T47D (cell line): ENCODE results near the gene MROH7.
"Not testable (repeated sequence)": the region's sequence is repeated elsewhere in the genome, so short reads cannot be mapped to it uniquely, and the experiment has no call there.

Experiments
- DNase-seq, 2 experiments: peaks; one replicate each; pipeline versions ENCODE4 v3.0.0 to v3.0.0-alpha.2; 2011 to 2012; ENCODE audit warnings: low read depth in 1 of 2, low spot score in 1 of 2
- JUND ChIP-seq: IDR thresholded peaks from 2 replicates; pipeline ENCODE4 v1.6.1; 2012; ENCODE audit warnings: low read depth
- in situ Hi-C: cut with HindIII; loops from 2 replicates; pipeline ENCODE4 v1.10.0; 2016; ENCODE audit warnings: low sequenced_read_pairs, low pct_unique_long_range_greater_than_20kb

Gene MROH7

DNA sequence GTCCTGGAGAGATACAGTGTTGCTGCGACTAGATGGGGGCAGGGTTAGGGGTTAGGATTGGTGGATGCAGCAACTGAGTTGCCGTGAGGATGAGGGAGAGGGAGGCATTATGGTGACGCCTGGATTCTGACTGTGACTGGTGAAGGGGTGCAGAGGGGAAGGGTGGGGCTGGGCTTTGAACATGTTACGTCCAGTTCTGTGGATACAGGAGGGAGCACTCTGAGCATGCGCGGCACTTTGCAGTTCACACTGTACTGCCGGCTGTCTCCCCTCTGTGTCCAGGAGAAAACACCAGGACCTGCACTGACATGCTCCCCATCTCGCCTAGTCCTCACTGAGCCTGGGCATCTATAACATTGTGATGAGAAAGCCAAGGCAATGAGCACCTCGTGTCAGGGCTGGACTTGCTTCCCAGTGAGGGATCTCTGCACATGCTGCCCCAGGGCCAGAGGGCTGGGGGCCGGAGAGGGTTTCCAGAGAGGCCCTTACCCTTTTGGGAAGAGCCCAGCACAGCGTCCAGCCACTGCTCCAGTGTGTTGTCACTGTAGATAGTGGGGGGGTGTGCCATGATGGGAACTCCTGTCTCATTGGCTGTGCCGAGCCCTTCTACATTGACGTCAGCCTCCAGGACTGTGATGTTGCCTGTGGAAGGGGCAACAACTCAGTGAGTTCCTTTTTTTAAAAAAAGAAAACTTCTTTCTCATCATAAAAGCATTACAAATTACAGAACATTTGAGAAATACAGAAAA lies 25.9 kb upstream of the MROH7 start:
- in situ Hi-C loops: no loop called here
- no peak for TF ChIP-seq JUND
- no peak for DNase-seq

DNA sequence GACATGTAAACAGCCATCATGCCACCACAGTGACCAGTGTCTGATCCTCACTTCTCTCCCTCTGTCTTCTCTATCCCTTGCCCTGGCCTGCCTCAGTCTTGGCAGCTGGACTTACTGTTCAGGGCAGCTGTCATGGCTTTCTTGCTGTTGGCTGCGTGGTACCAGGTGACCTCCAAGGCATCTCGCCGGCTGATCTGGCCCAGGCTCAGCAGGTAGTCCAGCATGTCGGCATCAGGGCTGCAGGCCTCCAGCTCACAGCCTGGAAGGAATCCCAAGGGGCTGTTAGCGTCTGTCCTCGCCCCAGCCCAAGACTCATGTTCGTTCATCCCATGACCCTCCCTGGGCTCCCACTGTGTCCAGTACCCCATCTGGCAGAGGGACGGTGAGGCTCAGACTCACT lies 21.8 kb upstream of the MROH7 start:
- no peak for DNase-seq
- in situ Hi-C loops: no loop called here
- no peak for TF ChIP-seq JUND

DNA sequence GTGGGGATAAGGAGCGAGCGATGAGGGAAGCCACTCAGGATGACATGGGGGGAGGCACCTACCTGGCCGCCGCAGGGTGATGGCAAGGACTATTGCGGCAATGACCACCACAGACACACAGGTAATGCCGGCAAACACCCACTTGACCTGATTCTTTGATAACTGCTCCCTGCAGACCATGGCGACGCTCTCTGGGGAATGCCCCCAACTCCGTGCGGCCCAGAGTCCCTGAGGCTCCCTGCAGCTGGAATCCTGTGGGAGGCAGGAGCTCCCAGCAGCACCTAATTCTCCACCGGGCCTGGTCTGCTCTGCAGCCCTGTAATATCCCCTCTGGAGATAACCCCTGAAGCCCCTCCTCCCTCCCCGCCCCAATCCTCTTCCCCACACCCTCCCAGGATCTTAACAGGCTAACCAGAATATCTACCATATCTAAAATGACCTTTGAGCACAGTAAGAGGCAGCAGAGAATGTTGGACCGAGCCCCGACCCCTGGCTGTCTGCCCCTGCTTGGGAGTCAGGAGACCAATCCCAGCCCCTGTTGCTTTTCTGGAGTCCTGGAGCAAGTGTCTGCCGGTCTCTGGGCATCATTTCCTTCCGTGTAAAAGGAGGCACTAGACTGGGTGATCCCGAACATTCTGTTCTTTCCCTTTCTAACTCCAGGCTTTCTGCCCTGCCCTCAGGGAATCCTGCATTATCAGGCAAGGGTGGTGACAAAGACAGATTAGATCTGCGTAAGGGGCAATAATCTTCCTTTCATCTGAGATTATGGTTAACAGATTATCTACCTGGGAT lies 18.2 kb upstream of the MROH7 start, which contains the start of gene FAM151A:
TSS of gene FAM151A (minus strand) at position 310 of the 792 bp plus-strand sequence. CDS start at position 180, 130 bp downstream.
- DNase-seq: no peak
- no peak for TF ChIP-seq JUND
- in situ Hi-C loops: no loop called here

DNA sequence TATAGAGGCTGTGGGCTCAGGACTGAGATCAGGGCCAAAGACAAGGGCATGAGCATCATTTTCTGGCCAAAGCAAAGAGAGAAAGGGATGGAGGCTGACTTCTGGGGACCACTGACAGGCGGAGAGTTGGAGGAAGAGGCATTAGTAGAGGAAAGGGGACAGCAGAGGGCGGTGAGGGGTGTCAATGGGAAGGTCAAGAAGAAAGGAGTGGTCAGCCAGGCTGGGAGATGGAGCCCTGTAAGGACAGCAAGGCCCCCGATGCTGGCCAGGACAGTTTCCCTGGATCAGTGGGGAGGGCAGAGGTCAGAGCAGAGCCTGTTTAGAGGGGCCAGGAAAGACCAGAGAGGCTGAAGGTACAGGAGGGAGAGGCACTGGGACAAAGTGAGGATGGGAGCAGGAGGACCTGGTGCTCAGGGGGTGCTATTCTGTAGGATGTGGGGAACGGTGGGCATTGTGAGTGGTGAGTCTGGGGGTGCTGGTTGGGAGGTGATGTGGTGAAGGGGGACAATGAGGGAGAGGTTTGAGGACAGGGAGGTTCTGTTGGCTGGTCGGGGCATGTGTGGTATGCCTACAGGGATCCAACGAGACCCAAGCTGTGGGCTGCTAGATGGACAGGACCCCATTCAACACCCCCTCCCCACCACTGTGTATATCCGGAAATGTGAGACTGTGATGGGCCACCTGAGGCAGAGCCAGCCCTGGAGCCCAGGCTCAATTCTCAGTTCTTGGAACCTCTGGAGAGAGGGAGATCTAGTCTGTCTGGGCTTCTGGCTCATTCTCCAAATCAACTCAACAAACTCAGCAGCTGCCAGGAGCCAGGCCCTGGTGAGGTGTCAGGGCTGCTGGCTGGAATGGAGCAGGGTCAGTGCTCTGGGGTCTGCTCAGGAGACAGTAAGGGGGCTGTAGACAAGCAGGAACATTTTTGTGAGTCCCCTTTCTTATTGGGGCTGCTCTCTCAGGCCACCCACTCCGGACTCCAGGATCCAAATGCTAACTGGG lies 16.8 kb upstream of the MROH7 start:
- DNase-seq: no peak
- in situ Hi-C loops: no loop called here
- no peak for TF ChIP-seq JUND

DNA sequence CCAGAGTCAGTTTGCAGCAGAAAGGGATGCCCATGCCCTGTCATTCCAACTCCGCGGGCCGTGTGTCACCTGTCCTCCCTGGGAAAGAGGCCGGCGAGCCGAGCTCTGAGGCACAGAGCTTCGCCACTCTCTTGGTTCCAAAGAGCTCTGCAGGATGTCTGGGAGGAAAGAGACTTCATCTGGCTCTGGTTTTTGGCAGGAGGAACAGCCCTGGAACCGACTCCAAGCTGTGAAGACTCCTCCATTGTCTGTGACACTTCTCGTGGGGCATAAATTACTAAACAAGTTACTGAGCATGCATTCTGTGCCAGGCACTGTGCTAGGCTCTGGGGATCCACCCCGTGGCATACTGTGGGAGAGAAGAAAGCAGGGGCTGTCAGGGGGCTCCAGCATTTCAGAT lies 14.4 kb upstream of the MROH7 start:
- in situ Hi-C loops: no loop called here
- no peak for DNase-seq
- TF ChIP-seq JUND: no peak

DNA sequence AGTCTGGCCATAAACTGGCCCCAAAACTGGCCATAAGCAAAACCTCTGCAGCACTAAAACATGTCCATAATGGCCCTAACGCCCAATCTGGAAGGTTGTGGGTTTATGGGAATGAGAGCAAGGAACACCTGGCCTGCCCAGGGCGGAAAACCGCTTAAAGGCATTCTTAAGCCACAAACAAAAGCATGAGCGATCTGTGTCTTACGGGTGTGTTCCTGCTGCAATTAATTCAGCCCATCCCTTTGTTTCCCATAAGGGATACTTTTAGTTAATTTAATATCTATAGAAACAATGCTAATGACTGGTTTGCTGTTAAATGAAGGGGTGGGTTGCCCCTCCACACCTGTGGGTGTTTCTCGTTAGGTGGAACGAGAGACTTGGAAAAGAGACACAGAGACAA lies 5.8 kb upstream of the MROH7 start:
- in situ Hi-C loops, DNase-seq: not testable (repeated sequence)

DNA sequence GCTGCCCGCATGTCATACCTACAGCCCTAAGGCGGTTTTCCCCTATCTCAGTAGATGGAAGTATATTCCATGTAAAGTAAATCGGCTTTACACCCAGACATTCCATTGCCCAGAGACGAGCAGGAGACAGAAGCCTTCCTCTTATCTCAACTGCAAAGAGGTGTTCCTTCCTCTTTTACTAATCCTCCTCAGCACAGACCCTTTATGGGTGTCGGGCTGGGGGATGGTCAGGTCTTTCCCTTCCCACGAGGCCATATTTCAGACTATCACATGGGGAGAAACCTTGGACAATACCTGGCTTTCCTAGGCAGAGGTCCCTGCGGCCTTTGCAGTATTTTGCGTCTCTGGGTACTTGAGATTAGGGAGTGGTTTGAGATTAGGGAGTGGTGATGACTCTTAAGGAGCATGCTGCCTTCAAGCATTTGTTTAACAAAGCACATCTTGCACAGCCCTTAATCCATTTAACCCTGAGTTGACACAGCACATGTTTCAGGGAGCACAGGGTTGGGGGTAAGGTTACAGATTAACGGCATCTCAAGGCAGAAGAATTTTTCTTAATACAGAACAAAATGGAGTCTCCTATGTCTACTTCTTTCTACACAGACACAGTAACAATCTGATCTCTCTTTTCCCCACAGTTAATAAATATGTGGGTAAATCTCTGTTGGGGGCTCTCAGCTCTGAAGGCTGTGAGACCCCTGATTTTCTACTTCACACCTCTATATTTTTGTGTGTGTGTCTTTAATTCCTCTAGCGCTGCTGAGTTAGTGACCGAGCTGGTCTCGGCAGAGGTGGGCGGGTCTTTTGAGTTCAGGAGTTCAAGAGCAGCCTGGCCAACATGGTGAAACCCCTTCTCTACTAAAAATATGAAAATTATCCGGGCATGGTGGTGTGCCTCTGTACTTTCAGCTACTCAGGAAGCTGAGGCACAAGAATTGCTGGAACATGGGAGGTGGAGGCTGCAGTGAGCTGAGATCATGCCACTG lies 4.8 kb upstream of the MROH7 start:
- in situ Hi-C loops, DNase-seq: not testable (repeated sequence)

DNA sequence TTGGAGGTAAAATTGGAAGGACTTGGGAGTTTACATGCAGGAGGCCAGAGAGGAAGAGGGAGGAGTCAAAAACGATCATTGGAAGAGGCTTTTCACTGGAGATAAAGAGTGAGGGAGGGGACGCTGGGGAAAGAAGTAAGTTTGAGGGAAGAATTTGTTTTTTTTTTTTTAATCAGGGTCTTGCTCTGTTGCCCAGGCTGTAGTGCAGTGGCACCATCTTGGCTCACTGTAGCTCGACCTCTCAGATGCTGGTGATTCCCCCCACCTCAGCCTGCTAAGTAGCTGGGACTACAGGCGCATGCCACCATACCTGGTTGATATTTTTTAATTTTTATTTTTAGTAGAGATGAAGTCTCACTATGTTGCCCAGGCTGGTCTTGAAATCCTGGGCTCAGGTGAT lies 1.2 kb upstream of the MROH7 start:
- in situ Hi-C loops: no loop called here
- no peak for TF ChIP-seq JUND
- no peak for DNase-seq

DNA sequence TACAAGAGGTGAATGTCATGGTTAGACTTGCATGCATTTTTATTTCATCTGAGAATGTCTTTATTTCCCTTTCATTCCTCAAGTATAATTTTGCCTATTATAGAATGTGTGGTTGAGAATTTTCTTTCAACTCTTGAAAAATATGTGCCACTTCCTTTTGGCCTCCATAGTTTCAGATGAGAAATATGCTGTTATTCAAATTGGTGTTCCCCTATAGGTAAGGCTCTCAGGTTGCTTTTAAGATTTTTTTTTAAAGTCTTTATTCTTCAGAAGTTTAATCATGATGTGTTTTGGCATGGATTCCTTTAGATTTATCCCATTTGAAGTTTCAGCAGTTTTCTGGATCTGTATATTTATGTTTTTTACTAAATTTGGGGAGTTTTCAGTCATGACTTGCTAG lies 2.1 kb downstream of the MROH7 start:
- TF ChIP-seq JUND: no peak
- no peak for DNase-seq

DNA sequence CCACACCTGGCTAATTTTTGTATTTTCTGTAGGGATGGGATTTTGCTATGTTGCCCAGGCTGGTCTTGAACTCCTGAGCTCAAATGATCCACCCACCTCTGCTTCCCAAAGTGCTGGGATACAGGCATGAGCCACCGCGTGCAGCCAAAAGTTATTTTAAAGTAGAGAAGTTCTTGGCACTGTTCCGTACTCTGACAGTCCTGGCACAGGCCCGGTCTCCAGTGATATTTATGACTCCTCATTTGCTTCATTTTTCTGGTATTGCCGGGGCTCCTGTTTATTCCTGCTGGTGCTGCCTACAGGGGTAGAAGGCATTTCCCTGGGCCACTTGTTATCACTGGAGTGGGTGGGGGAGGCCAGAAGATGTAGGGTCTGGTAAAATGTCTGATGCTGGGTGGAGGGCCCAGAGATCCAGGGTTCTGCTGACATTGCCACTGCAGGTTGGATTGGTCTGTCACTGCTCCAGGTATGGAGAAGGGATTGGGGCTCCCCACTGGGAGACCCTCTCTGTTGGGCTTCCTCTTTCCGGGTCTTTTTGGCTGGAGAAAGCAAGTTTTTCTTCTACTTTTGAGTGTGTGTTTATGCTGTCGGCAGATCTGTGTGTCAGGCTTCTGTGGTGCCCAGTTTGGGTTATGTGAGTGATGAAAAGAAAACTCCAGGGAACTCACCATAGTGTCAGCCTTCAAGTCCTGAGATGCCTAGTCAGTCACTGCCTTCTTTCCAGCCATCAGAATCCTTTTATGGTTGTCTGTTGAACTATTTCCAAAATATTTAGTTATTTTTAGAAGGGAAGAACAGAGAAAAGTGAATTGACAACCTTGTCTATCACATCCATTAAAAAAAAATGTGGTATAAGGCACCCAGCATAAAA lies 4.5 kb downstream of the MROH7 start:
- no peak for TF ChIP-seq JUND
- DNase-seq: no peak
- in situ Hi-C loops: no loop called here

More for the DNA sequence above, 2.1 kb downstream of the MROH7 start:
- in situ Hi-C loops: no loop called here
